SHP77 (cell line): ENCODE data around the gene HADHB.
"Not testable (repeated sequence)": the region's sequence is repeated elsewhere in the genome, so short reads cannot be mapped to it uniquely, and the experiment has no call there.

Source experiments
- DNase-seq, 2 experiments: peaks; one replicate each; lab custom pipeline; 2025; lab: John Stamatoyannopoulos, UW

Gene HADHB

DNA sequence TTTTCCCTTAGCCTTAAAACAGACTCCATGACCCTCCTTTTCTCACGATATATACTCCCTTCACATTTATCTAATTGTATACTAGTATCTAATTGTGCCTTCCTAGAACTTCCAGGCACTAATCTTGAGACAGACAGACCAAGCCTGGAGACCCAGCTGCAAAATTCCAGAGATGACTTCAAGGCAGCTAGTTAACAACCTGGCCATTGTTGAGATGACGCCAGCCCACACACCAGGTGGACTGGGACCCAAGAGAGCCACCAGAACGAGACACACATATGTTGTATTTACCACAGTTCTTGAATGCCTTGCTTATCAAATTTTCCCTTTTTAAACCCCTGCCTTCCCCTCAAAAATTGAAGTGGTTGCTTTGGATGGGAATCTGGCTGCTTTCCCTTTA lies 52.3 kb downstream of the HADHB start:
- DNase-seq: no peak

DNA sequence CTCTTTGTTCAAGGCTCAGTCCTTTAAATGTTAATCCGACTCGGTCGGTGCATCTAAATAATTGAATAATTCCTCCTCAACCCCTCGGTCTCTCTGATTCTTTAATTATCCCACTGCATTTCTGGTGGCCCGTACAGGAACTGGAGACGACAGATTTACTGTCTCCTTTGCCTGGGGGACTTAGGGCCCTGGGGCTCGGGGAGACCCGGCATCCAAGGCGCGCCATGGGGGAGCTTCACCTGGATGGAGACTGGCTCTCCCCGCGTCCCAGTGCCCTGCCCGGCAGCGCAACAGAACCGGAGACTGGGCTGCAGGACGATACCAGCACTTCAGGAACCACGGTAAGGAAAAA lies 53.5 kb downstream of the HADHB start:
- no peak for DNase-seq

DNA sequence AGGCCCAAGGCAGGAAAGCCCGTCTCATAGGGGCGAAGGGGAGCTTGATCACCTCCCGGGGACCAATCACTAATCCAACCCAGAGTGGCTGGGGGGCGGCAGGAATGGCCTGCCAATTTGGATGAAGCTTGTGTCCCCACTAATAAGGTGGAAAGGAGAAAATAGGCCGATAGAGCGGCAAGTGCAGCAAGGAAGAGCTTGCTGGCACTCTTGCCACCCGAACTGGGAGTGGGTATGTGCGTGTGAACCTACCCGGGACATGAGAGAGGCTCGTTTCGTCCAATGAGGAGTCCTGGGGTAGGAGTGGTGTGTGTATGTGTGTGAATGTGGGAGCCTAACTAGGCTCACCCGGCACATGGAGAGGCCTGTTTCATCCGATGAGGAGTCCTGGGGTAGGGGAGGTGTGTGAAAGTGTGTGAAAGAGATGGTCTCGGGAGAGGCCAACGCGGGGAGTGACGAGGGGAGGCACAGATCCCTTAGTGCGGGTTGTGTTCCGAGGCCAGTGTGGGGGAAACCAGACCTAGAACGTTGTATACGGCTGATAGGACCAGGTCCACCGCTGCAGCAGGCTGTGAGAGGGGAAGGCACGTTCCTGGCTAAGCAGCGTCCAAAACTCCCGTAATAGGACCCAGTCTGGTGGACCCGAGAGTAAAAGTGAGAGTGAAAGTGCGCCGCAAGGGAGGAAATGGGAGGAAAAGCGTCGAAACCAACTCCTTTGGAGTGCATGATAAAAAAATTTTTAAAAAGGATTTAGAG lies 54.1 kb downstream of the HADHB start:
- no peak for DNase-seq

DNA sequence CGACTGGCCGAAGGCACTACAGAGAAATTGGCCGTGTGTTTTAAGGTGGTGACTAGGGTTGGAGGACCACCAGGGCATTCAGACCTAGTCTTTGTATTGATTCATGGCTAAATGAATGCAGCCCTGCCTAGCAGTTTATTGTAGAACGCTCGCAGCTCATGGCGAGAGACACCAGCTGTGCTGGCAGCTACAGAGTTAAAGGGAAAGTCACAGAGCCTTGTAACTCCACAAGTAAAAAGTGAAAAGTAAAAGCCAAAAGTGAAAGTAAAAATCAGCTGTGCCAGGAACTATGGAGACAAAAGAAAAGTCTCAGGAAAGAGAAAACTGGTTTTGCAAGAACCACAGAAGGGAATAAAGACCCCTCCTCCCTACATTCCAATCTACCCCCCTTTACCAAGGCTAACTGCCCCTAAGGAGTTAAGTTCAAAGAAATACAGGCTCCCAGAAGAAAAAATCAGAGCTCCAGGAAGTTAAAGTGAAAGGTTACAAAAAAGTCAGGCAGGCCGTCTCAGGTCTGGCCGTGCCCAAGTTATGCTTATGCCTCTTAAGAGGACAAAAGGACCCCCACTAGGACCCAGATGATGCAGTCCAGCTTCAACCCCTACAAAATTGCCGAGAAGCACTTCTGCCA lies 54.8 kb downstream of the HADHB start:
- no peak for DNase-seq

DNA sequence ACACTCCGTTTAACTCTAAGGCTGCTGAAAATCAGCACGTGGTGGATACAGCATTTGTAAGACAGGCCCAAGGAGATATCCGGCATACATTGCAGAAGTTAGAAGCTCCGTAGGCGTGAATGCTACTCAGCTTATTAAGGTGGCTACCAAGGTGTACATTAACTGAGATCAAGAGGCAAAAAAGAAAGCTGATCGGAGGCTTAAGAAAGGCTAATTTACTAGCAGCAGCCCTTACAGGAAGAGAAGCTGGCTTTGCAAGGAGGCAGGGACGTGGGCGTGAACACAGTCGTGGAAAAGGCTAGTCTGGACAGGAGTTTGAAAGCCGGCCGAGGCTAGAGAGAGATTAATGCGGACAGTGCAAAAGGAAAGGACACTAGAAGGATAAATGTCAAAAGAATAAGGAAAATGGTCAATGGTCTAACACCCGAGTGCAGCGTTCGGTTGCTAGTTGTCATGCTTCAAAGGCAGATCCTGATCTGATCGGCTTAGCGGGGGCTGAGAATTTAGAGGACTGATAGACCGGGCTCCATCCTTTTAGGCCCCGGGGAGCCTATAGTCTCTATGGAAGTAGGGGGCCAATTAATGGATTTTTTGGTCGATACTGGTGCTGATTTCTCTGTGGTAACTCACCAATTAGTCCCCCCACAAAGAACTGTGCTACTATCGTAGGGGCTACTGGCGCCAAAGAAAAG lies 55.6 kb downstream of the HADHB start:
- no peak for DNase-seq

DNA sequence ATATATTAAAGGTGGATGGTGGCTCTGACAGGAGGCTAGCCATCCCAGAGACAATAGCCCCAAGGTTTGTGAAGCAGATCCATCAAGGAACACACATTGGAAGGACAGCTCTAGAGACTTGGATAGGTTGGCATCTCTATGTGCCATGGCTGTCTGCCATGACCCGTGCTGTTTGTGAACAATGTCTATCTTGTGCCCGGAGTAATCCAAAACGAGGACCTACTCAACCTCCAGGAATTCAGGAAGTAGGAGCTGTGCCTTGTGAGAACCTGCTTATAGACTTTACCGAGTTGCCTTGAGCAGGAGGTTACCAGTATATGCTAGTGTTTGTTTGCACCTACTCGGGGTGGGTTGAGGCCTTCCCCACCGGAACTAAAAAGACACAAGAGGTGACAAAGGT lies 58.1 kb downstream of the HADHB start:
- DNase-seq: no peak

DNA sequence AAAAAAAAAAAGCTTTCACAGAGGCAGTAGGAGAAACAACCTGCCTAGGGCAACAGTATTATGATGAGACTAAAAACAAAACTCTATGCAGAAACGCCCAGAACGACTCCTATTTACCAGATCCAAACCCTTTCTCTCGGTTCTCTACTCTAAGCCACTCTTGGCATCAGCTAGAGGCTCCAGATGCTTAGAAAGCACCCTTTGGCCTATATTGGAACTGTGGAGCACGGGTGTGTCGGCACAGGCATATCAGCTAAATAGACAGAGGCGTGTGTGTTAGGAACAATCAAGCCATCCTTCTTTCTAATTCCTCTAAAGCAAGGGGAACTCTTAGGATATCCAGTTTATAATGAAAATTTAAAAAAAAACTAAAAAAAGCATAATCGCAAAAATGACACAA lies 60.4 kb downstream of the HADHB start:
- not testable (repeated sequence) for DNase-seq

DNA sequence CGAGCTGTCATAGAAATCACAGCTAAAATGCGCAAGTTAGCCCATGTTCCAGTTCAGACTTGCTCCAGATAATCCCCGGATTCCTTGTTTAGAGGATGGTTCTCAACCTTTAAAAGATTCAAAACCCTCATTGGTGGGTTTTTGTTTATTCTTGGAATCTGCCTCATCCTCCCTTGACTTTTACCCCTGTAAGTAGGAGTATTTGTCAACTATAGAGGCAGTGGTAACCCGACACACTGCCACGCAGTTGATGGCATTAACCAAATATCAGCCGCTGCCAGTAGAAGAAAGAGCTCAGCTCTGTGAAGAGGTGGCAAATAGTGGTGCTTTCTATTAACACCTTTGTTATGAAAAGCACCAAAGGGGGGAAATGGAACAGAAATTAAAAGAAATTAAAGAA lies 60.8 kb downstream of the HADHB start:
- no peak for DNase-seq

DNA sequence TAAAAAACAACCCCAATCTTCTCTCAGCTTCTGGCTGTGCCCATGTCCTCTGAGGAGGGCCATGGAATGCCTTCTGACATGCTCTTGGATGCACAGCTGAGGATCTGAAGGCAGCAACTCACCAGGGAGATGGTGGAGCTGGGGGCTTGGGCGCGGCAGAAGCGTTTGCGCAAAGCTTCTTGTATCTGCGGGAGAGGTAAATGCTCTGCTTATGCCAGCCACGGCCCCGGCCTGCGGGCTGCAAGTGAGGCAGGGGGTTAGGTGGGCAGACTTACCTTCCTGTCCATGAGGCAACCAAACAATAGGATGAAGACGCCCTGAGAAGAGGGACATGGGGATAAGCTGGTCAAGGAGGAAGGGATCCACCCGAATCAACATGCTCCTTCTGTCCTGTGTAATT lies 65.2 kb downstream of the HADHB start:
- DNase-seq: no peak

DNA sequence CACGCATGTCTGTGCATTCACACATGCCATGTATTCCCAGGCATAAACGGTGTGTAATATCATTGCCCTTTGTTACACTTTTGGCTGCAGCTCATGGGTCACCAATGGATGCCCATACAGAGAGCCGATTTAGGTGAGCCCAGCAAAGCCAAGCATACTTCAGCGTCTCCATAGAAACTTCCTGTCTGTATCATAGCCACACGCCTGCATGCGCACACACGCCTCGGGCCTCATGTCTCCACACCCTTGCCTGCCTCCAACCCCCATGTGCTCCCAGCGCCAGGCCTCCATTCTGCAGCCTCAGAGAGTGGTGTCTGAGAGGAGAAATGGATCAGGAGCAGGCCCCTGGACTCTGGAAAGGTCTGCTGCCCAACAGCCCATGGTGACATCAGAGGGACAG lies 67.7 kb downstream of the HADHB start:
- DNase-seq: no peak

DNA sequence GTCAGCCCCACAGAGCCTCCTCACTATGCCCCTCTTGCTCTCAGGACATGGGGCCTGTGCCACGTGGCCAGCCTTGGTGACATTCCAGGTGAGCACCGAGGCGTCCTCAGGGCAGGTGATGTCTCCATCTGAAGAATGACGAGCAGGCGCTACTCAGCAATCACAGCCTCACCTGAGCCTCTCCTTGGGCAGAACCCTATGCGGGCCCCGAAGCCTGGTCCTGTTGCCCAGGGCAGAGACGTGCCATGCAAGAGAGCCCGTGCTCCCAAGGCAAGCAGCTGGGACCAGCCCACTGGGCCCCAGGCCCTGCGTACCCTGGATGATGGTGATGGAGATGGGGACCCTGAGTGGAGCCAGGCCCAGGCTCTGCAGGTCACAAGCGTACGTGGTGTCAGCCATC lies 68.7 kb downstream of the HADHB start:
- no peak for DNase-seq

DNA sequence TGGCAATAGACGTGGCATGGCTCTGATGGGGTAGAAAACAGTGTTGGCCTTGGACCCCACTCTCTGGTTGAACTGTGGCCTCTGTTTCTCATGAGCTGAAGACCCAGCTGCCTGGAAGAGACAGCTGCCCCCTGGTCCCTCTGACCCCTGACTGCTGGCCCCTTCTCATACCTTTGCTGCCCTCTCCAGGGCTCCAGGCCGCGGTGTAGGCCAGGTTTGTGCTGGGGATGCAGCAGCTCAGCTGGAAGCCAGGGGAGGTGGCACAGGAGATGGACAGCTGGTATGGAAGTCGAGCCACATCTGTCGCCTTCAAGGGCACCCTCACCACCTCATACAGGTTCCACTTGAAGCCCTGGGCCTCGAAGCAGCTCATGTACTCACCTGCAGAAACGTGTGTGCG lies 69.5 kb downstream of the HADHB start:
- DNase-seq: no peak

DNA sequence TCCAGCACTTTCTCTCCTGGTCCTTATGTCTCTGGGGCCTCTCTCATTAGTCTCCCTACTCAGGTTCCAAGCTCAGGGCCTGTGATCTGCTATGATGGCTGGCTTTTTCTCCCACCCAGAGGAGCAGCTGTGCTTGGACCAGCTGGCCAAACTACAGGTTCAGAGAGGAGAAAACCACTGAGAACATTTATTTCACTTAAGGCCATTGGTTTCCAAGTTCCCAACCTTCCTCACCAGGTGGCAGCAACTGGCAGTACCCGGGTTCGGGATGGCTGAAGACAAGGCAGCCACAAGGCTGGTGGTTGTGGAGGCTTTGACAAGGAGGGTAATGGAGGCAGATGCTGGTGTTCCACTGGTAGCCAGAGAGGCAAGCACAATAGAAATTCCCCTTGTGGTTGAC lies 71.3 kb downstream of the HADHB start:
- peak; percentile 5 to 36 for DNase-seq

DNA sequence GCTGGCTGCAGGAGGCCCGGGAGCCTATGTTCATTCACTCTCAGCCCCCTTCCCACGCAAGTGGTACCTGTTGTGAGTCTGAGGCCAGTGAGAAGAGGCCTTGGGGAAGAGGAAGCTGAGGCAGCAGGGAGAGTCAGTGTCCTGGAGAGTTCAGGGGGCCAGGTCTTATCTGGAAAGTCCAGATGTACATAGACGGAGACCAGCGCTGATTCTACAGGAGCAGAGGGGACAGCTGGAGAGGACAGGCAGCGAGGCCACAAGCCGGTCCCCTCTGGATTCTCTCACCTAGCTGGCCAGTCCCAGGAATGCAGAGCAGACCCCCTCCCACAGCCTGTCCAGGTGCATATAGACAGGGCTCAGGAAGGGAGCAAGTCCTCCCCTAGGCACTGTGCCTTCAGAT lies 72.1 kb downstream of the HADHB start:
- no peak for DNase-seq

DNA sequence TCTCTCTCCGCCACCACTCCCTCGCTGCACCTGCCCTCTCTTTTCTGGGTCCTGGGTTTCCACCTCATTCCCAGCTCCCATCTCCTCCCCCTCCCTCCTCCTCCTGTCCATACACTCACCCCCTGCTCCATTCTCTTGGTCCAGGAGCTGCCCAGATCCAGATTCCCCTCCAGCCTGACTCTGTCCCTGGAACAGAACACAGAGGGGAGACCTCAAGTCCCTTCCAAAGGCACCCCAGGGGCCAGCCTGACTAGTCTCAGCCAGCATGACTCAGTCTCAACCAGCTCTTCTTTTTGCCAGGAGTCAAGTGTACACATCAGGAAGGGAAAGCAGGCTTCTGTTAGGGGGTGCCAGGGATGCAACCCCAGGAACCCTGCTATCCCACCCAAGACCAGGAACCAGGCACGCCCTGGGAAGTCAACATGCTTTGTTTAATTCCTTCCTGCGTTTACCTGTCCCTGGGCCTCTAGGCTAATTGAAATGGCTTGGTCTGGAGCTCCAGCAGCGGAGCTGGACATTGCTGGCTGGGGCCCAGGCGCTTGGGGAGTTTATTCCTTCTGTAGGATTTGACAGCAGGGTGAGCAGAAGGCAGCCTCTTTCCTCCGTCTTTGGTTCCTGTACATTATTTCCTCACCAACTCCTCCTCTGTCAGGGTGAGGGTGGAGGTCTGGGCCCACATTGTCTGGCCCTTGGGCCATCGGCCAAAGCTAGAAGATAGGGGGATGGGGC lies 72.8 kb downstream of the HADHB start:
- no peak for DNase-seq

DNA sequence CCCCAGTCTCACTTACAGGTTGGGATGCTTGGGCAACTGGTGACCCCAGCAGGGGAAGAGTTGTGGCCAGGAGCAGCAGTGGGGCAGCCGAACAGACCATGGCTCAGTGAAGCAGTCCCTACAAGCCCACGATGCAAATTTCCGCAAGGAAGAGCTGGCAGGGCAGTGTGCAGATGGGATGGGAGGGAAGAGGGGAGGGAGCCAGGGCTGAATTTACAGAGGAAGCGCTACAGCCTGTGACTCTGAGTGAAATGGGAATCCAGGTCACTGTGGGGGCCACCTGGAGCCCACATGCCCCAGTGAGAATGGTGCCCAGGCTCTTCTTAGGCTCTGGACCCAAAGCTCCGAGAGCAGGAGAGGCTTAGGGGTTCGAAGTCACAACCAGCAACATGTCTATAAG lies 74.2 kb downstream of the HADHB start:
- DNase-seq: no peak

DNA sequence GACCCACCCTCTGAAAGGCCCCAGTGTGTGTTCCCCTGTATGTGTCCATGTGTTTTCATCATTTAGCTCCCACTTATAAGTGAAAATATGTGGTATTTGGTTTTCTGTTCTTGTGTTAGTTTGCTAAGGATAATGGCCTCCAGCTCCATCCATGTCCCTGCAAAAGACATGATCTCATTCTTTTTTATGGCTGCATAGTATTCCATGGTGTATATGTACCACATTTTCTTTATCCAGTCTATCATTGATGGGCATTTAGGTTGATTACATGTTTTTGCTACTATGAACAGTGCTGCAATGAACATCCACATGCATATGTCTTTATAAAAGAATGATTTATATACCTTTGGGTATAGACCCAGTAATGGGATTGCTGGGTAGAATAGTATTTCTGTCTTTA lies 79.7 kb downstream of the HADHB start:
- not testable (repeated sequence) for DNase-seq

DNA sequence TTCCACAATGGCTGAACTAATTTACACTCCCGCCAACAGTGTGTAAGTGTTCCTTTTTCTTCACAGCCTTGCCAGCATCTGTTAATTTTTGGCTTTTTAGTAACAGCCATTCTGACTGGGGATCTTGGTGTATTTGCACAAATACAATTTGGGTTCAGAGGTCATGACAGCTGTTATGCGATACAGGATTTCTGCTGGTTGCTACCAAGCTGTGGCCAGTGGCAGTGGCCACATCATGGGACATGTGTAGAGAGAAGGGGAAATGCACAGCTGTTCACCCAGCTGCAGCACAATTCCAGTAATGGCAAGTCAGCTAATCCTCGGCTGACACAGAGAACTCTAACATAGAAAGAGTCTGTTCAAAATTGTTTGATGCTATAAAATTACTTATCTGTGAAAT lies 80.2 kb downstream of the HADHB start:
- DNase-seq: no peak

DNA sequence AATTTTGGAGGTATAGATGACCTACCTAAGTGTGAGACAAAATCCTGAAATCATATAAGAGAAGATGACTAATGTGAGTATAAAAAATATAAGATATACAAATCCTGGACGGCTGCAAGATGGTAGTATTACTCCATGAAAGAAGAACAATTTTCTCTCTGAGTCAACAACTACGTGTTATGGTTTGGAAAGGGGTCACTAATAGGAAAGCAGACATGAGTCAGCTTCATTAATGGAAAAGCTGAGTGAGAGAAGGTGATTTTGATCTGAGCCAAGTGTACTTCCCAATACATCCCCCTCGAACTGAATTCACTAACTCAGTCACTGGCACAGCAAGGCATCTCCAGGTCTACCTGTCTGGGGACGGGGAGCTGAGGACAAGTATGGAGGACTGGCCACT lies 81.1 kb downstream of the HADHB start:
- DNase-seq: no peak

DNA sequence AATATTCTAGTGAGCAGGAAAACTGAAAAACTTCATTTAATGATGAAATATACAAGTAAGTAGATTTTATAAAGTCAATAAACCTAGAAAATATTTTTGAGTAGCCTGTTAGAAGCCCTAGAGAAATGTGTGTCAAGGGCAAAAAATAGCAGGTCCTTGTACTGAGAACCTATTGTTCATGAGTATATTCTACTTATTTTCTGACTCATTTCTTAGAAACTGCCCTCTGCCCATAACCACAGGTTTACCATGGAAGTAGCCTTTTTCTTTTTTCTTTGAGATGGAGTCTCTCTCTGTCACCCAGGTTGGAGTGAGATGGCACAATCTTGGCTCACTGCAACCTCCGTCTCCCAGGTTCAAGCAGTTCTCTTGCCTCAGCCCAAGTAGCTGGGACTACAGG lies 81.8 kb downstream of the HADHB start:
- DNase-seq: no peak

DNA sequence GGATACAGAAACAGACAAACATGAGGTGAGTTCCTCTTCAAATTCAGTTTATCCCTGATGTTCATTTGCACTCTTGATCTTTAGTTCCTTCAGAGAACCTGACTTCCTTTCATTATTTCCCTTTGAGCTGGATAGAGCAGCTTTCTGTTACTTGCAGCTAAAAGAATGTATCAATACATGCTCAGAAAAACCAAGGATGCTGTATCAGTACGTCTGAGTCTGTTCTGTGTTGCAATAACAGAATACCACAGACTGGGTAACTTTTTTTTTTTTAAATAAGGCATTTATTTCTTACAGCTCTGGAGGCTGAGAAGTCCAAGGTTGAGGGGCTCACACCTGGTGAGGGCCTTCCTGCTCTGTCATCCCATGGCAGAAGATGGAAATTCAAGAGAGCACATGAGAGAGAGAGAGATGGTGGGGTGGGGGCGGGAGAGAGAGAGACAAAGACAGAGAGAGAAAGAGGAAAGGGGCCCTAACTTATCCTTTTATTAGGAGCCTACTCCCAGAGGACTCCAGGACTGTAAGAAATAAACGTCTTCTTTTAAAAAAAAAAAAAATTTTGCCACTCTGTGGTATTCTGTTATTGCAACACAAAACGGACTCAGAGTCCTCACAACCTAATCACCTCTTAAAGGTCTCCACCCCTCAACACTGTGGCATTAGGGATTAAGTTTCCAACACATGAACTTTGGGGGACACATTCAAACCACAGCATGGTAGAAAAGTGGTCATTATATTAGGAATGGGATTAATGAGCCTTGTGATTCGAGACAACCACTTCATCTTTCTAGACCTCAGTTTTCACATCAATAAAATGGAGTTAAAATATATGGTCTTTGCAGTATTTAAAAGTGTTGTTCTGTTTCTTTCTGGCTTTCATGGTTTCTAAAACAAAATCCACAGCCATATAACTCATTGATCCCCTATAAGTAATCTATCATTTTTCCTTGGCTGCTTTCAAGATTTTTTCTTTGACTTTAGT lies 82.8 kb downstream of the HADHB start:
- DNase-seq: no peak

DNA sequence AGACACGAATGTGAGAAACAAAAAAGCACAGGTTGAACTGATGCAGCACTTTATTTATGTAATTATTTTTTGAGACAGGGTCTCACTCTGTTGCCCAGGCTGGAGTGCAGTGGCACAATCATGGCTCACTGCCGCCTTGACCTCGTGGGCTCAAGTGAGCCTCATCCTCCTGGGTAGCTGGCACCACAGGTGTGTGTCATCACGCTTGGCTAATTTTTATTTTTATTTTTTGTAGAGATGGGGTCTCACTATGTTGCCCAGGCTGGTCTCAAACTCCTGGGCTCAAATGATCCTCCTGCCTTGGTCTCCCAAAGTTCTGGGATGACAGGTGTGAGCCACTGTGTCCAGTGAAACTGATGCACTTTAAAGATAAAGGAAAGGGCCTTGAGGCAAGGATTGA lies 84.3 kb downstream of the HADHB start:
- not testable (repeated sequence) for DNase-seq
